Measurements from ENCODE around the gene IL17RB. TPM values are rescaled to one million over a fixed set of nuclear protein-coding genes. Genes with fewer than 3 reads are reported as not detected.

Gene IL17RB
- total RNA-seq, 6 experiments from 2014 or later = not detected

- Mint-ChIP-seq H3K9me3 (no peaks in the 10 kb centered on the region), H3K4me1 (ENCODE audit: low read depth) (no peaks in the 10 kb centered on the region), H3K4me3 (no peak overlapping the region), H3K36me3 (ENCODE audit: low read depth) (no peaks in the 10 kb centered on the region), H3K27me3 (ENCODE audit: insufficient read depth) (peaks cover 11% of the 10 kb centered on the region), H3K27ac (no peak overlapping the region)
- TF ChIP-seq CTCF (IDR thresholded peaks at IDR 0.05) = no peak
- DNase-seq = no peak
Measured at GRCh38 chr3:53828581-53828980, 17.8 kb upstream of the IL17RB start.

GRCh38 chr3:53829605-53830004, 16.8 kb upstream of the IL17RB start:
- Mint-ChIP-seq H3K27me3 (ENCODE audit: insufficient read depth) (peaks cover 11% of the 10 kb centered on the region), H3K4me3 (no peak overlapping the region), H3K27ac (no peak overlapping the region), H3K4me1 (ENCODE audit: low read depth) (no peaks in the 10 kb centered on the region), H3K36me3 (ENCODE audit: low read depth) (no peaks in the 10 kb centered on the region), H3K9me3 (no peaks in the 10 kb centered on the region)
- TF ChIP-seq CTCF (IDR thresholded peaks at IDR 0.05) = no peak
- no peak for DNase-seq

GRCh38 chr3:53830944-53831343, 15.4 kb upstream of the IL17RB start:
- peaks cover 11% of the 10 kb centered on the region for H3K27me3 Mint-ChIP-seq (ENCODE audit: insufficient read depth)
- H3K4me3 Mint-ChIP-seq = no peak overlapping the region
- H3K9me3 Mint-ChIP-seq = no peaks in the 10 kb centered on the region
- no peak for DNase-seq
- H3K27ac Mint-ChIP-seq = no peak overlapping the region
- no peaks in the 10 kb centered on the region for H3K36me3 Mint-ChIP-seq (ENCODE audit: low read depth)
- no peak for TF ChIP-seq CTCF (IDR thresholded peaks at IDR 0.05)
- H3K4me1 Mint-ChIP-seq (ENCODE audit: low read depth) = no peaks in the 10 kb centered on the region

- no peak for DNase-seq
- TF ChIP-seq CTCF (IDR thresholded peaks at IDR 0.05) = no peak
- peaks cover 6% of the 10 kb centered on the region; the same call in 1 of the 2 replicates for H3K27me3 Mint-ChIP-seq (ENCODE audit: insufficient read depth)
- H3K4me1 Mint-ChIP-seq (ENCODE audit: low read depth) = no peaks in the 10 kb centered on the region
- H3K27ac Mint-ChIP-seq = no peak overlapping the region
- no peaks in the 10 kb centered on the region for H3K9me3 Mint-ChIP-seq
- no peak overlapping the region for H3K4me3 Mint-ChIP-seq
- H3K36me3 Mint-ChIP-seq (ENCODE audit: low read depth) = no peaks in the 10 kb centered on the region
Measured at GRCh38 chr3:53833053-53833645, 13.2 kb upstream of the IL17RB start.

- no peak overlapping the region for H3K4me3 Mint-ChIP-seq
Measured at GRCh38 chr3:53833700-53834099, 12.7 kb upstream of the IL17RB start.

More at GRCh38 chr3:53833700-53834099, 12.7 kb upstream of the IL17RB start:
- no peaks in the 10 kb centered on the region for H3K36me3 Mint-ChIP-seq (ENCODE audit: low read depth)
- H3K27me3 Mint-ChIP-seq (ENCODE audit: insufficient read depth) = peaks cover 6% of the 10 kb centered on the region; the same call in 1 of the 2 replicates
- no peak overlapping the region for H3K27ac Mint-ChIP-seq
- no peaks in the 10 kb centered on the region for H3K9me3 Mint-ChIP-seq
- no peaks in the 10 kb centered on the region for H3K4me1 Mint-ChIP-seq (ENCODE audit: low read depth)
- no peak for TF ChIP-seq CTCF (IDR thresholded peaks at IDR 0.05)
- DNase-seq = no peak

Data from HFFc6 (cell line).